Skeletal muscle cell (primary cell): ENCODE data around the gene BCL11A.

Experiments used
- DNase-seq: peaks from one replicate; pipeline ENCODE4 v3.0.0-alpha.2; 2010; ENCODE audit warnings: low read depth
- H3K4me3 ChIP-seq: 2 replicates; pipeline ENCODE4 v1.5.1; 2011; ENCODE audit warnings: low read depth, mild to moderate bottlenecking, control low read depth, low read length, moderate library complexity

Gene BCL11A

DNA sequence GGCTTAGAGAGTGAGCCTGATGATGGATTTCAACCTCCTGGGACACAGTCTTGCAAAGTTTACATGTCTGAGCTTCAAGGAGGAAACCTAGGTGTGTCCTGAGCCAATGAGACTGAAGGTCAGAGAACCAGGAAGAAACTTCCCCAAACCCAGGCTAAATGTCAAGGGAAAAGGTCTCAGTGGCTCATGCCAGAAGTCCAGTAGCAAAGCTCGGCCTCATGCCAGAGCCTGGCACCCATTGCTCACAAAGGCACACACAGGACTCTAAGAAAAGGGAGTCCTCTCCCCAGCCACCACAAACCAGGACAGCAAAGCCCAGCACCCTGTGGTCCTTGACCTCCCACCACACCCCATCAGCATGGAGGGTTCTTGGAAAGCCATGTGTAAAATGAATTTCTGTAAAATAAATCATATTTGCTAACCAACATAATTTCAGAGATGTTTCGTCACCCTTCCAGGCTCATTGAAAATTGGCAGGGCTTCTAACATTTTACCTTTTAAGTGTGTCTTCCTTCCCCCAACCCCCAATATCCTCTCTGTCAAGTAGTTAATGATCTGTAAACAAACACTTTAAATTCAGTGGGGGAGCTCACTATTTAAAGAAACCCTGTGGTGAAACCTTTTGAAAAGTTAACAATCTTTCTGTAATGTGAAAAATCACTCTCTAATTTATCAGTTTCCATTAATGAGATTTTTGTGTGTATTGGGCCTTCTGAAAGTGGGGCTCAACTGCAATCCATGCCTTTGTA, 77.1 kb downstream of the BCL11A start:
- DNase-seq = no peak
- H3K4me3 ChIP-seq = no peak overlapping the region

DNA sequence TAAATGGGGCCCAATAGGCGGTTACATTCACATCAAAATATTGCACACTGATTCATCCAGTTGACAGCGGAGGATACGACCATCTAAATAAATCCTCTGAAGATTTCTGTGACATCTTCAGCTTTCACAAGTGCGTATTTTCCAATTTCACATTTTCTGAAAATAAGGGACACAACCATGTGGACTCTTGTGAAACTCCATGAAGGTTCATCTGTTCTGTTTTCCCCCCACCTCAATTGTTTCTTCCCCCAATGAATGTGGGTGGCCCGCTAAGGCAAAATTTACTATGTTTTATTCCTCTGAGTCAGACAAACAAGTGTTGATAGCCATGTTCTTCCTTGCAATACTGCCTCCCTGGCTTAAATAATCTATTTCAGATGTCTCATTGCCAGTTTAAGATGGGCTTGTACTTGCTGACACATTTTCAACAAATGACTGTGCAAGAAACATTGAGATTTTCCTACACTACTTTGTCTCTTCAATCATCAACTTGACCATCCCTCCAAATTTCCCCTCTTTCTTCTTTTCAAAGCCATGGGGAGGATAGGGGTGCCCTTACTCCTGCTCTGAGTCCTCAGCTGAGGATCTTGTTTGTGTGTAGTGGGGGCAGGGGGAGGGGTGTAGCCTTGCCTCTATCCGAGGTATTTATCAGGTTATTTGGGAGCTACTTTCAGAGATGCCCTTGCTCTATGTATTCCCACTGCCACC, 78.2 kb downstream of the BCL11A start:
- no peak for DNase-seq
- H3K4me3 ChIP-seq = no peak overlapping the region

DNA sequence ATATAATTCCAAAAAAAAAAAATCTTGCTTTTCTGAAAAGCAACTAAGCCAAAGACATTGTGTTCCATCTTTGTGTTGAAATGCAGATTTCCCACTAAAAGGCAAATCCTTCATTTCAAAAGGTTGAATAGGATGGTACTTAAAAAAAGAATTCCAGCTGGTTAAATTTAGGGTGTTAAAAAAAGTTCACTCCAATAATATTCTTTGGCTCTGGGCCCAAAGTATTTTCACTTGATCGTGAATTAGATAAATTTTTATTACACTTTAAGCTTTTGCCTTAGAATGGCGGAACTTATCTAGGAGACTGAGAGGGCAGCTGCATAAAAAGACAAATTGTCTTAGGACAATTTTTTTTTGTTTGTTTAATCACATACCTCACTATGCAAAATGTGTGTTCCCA, 79.2 kb downstream of the BCL11A start:
- no peak overlapping the region for H3K4me3 ChIP-seq
- DNase-seq = no peak

DNA sequence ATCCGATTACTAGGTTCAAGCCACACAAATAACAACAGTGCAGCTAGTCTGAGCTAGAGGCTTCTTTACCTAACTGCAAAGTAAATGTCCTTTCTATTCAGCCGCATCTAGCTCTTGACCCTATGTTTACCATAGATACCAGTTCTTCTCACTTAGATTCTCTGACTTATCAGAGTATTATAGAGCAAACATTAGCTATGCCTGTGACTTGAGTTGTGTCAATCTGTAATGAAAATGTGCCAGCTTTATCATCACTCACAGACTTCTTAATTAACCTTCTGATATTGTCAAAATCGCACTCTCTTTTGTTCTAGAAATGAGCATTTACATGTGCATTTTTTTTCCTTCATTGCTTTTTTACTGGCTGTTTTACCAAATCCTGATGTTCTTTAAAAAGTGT, 79.9 kb downstream of the BCL11A start:
- no peak overlapping the region for H3K4me3 ChIP-seq

DNA sequence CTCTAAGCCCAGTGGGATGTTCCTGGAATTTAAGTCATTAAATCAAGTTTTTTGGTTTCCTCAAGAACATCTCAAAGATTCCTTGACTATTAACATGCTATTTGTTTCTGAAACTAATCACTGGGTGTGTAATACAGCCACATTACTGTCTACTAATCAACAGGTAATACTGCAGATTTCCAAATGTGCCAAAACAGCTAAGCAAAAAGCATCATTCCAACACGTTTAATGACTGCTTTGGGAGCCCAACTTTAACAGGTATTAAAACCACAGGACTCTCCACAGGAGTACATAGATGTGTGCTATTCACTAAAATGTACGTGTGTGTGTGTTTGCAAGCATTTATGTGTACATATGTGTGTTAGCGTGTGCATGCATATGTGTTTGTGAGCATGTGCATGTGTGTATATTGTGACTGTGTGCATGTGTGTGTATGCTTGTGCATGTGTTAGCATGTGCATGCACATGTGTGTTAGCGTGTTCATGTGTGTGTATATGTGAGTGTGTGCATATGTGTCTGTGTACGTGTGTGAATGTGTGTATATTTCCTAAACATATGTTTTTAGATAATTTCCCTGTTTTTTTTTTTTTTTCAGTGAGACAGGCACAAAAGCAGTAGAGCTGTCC, 80.7 kb downstream of the BCL11A start:
- no peak for DNase-seq
- no peak overlapping the region for H3K4me3 ChIP-seq

More for the DNA sequence above, 79.9 kb downstream of the BCL11A start:
- DNase-seq = no peak

DNA sequence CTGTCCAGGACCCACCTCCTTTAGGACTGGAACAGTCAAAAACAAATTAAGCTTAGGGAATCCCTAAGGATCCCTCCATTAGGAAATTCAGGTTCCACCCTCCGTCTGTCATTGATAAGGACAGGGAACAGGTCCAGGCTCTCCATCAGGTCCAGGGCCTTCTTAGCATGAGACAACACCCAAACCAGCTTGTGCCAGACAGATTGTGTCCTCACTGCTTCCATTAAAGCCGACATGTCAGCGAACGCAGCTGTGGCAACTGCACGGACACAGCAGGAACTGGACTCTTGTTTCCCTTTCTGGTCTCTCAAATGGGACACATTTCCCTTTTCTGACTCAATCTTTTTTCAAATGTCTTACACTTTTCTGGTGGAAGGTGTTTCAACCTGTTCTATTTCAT, 81.4 kb downstream of the BCL11A start:
- H3K4me3 ChIP-seq = no peak overlapping the region
- no peak for DNase-seq

DNA sequence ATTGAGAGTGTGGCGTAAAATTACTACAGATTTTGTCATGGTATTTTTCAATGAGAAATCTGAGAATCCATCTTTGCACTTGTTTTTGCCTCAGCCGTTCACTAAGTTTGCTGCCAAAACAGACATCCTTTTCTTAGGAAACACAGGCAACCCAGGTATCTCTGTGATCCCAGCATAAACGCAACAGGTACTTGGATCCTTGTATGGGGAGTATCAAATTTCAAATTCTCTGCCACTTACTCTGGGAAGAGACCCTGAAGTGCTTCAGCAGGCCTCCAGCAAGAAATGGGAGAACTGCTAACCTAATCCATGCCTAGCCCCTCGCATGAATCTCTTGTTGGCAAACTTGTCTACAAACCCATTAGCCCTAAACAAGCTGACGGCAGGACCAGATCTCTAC, 83.1 kb downstream of the BCL11A start:
- H3K4me3 ChIP-seq = no peak overlapping the region
- no peak for DNase-seq

DNA sequence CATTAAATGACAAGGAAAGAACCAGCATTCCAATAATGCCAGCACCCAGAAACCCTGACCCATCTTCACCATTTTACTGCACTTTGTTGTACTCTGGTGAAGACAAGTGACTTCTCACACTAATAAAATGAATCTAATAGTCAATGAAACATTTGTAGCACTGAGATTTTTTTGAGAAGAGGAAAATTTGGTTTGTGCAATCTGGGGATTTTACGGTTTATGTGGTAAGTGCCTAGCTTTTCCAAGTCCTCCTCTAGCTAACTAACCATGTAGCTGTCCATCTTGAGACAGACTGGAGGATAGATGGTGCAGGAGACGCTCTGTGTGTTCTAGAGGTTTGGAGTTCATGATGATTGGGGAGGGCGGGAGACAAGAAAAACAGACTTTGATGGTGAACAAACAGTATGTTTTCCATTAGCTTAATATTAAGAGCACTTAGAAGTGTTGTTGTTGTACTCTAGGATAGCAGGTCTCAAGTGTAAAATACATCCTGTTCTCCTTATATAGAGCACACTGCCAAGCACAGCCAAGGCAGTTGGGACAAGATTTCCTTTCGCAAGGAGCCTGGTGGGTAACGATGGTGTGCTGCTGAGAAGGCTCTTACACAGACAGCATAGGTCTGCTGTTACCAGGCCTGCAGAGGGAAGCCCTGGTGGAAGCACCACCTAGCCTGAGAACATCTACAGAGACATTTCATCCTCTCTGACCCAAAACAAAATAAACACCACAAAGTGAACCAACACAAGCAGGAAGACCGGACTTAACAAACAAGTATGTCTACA, 83.7 kb downstream of the BCL11A start:
- H3K4me3 ChIP-seq = no peak overlapping the region
- no peak for DNase-seq

DNA sequence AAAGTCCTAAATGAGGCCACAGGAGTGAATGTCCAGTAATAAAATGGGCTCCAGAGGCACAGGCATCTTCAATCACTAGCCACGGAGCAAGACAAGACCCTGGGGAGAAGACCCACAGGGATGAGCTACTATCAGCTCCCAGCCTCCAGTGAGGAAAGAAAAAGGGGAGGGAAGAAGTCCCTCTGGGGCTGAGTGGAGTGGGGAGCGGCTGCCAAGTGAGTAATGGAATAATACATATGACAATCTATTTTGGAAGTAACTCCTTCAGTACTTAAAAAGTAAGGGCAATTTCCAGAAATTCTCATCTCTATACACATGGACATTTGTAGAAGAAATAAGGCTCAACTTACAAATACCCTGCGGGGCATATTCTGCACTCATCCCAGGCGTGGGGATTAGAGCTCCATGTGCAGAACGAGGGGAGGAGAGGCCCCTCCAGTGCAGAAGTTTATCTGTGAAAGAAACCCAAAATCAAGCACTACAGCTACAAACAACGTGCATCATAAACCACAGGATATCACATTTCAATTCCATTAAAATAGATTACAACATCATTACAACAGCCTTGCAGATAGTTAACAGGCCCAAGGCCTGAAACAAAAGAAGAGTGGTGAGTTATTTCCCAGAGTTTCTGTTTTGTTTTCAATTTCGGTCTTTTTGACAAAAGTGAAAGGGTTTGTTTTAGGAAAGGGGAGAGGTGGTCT, 84.9 kb downstream of the BCL11A start:
- peak; percentile 48 for DNase-seq

DNA sequence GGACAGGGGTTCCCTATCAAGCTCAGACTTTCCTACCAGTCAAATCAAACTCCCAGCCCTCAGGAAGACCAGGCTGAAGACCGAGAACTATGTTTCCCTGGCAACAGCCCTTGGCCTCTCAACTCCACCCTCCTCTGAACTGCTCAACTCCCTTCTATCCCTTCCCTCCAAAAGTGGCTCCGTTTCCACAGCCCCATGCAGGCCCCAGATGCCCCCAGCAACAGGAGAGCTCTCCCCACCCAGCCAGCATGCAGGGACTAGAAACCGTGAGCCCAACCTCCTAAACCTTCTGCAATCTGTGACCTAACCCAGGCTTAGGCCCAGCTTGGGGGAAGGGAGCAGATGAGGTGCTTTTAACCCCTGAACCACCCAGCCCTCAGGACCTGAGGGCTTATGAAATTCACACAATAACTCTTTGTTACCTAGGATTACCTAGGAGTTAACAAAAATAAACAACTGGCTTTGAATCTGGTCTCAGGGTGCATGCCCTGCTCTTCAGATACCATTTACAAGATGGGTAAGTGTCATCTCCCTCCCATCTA, 87.2 kb downstream of the BCL11A start:
- no peak for DNase-seq
- no peak overlapping the region for H3K4me3 ChIP-seq

More for the DNA sequence above, 84.9 kb downstream of the BCL11A start:
- no peak overlapping the region for H3K4me3 ChIP-seq

DNA sequence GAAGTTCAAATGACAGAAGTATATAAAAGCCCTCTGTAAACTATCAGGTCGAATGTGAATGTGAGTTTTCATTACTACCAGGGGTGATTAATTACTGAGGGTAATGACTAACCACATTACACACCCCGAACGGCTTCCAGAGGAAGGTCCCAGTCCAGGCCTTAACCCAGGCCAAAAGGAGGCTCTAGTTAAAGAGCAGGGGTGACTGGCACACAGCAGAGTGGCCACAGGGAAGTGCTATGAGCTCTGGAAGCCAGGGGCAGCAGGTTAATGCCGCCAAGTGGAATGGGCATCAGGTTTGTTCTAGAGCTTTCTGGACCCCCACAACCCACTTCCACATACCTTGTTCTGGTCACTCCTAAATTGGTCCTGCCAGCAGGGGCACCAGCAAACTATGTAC, 87.7 kb downstream of the BCL11A start:
- no peak for DNase-seq
- H3K4me3 ChIP-seq = no peak overlapping the region

DNA sequence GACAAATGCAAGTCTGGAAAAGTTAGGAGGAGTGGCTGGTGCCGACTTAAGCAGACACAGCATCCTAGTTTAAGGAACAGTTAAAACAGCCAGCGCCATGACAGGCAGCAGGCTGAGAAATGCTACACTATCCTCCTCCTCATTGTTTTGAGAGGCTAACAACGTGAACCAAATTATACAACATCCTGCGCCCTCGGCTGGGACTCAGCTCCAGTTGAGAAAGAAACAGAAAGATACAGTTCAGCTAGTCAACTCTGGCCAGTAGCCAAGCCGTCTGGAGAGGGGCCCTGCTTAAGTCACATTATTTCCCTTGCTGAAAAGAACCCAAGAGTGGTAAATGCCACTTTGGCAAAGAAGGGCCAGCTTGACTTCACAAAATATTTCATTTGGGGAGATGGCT, 90.2 kb downstream of the BCL11A start:
- no peak overlapping the region for H3K4me3 ChIP-seq
- peak; percentile 68 for DNase-seq

DNA sequence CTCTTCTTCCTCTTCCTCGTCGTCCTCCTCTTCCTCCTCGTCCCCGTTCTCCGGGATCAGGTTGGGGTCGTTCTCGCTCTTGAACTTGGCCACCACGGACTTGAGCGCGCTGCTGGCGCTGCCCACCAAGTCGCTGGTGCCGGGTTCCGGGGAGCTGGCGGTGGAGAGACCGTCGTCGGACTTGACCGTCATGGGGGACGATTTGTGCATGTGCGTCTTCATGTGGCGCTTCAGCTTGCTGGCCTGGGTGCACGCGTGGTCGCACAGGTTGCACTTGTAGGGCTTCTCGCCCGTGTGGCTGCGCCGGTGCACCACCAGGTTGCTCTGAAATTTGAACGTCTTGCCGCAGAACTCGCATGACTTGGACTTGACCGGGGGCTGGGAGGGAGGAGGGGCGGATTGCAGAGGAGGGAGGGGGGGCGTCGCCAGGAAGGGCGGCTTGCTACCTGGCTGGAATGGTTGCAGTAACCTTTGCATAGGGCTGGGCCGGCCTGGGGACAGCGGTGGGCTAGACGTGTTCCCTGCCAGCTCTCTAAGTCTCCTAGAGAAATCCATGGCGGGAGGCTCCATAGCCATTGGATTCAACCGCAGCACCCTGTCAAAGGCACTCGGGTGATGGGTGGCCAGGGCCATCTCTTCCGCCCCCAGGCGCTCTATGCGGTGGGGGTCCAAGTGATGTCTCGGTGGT, 91.9 kb downstream of the BCL11A start:
- no peak overlapping the region for H3K4me3 ChIP-seq
- DNase-seq = no peak

DNA sequence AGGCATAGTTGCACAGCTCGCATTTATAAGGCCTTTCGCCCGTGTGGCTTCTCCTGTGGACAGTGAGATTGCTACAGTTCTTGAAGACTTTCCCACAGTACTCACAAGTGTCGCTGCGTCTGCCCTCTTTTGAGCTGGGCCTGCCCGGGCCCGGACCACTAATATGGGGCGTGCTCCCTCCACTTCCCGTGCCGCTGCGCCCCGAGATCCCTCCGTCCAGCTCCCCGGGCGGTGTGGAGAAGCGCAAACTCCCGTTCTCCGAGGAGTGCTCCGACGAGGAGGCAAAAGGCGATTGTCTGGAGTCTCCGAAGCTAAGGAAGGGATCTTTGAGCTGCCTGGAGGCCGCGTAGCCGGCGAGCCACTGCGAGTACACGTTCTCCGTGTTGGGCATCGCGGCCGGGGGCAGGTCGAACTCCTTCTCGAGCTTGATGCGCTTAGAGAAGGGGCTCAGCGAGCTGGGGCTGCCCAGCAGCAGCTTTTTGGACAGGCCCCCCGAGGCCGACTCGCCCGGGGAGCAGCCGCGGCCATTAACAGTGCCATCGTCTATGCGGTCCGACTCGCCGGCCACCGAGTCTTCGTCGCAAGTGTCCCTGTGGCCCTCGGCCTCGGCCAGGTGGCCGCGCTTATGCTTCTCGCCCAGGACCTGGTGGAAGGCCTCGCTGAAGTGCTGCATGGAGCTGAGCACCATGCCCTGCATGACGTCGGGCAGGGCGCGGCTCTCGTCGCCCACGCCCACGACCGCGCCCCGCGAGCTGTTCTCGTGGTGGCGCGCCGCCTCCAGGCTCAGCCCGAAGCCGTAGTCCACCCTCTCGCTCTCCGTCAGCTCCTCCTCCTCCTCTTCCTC, 92.7 kb downstream of the BCL11A start:
- no peak for DNase-seq

DNA sequence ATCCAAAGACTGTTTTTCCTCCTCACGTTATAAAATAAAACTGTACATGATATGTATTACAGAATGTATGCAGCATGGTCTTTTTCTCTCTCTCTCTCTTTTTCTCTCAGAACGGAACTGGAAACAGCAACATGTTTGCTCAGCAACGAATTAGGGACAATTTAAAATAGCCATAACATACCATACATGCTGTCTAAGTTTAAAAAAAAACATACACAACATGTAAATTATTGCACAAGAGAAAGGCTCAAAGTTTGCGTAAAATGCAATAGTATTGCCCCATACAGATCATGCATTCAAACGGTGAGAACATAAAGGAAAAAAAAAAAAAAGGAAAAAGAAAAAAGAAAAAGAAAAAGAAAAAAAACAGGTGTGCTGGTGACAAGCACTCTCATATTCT, 93.6 kb downstream of the BCL11A start:
- DNase-seq = no peak
- no peak overlapping the region for H3K4me3 ChIP-seq

More for the DNA sequence above, 92.7 kb downstream of the BCL11A start:
- no peak overlapping the region for H3K4me3 ChIP-seq

DNA sequence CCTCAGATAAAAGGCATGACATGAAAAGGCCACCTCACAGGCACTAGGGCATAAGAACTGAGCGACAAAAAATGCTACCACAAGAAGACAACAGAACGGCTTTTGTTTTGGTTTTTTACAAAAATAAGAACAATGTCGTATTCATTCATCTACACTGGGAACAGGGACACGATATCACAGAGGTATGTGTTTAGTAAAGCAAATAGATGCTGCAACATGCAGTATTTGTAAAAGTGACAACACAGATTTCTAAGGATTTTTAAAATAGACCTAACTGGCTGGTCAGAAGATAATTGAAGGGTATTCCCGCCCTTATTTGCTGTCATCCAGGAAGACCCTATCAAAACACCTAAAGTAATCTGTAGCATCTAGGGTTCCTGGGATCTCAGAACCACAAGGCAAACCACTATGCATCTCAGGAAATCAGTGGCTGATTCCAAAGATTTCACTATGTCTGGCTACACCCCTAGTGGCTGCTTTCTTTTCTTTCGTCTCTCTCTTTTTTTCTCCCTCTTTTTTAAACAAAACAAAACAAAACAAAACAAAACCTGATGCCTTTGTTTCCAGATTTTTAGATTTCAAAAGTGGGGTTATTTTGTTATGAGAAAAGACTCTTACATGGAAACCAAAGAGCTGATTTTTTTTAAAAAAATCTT, 97.2 kb downstream of the BCL11A start:
- no peak for DNase-seq
- no peak overlapping the region for H3K4me3 ChIP-seq

DNA sequence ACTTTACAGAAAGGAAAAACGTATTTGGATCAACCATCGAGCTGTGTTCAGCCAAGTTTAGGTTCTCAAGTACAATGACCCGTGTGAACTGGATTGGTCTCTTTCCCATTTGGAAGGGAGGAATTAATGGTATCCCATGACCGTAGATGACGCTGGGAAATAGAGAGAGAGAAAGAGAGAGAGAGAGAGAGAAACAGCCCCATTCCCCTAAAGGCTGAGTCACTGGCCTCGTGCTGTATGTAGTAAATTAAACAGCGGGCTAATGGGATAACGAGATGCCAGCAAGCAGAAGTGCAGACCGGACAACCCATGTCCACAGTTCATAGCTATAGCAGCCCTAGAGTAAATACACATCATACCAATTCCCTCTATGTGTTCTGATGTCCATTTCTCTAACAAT, 99.6 kb downstream of the BCL11A start:
- no peak for DNase-seq
- H3K4me3 ChIP-seq = no peak overlapping the region
